ENCODE measurements around the gene MYO18A.

The MYO18A gene

GRCh38 chr17:29051731-29052130 is 128.5 kb downstream of the MYO18A start (continued):
- peak; percentile 72 for TF ChIP-seq PRDM10 (tag by site-specific recombination; IDR thresholded peaks at IDR 0.05)
- TF ChIP-seq REST (tag by site-specific recombination; IDR thresholded peaks at IDR 0.05) = no peak
- TF ChIP-seq ZNF843 (tag by site-specific recombination; IDR thresholded peaks at IDR 0.05) = no peak
- no peak for TF ChIP-seq ZNF624 (tag by site-specific recombination; IDR thresholded peaks at IDR 0.05)
- peak; percentile 78 for TF ChIP-seq EGR2 (tag by site-specific recombination; IDR thresholded peaks at IDR 0.05; ENCODE audit: low read depth)
- TF ChIP-seq ZNF121 (tag by site-specific recombination; IDR thresholded peaks at IDR 0.05) = no peak
- TF ChIP-seq ZNF777 (tag by site-specific recombination; IDR thresholded peaks at IDR 0.05; ENCODE audit: borderline replicate concordance) = no peak
- TF ChIP-seq PRDM1 (tag by site-specific recombination; IDR thresholded peaks at IDR 0.05) = no peak
- TF ChIP-seq REPIN1 (tag by site-specific recombination; IDR thresholded peaks at IDR 0.05; ENCODE audit: low read depth) = no peak
- no peak for TF ChIP-seq ZNF404 (tag by site-specific recombination; IDR thresholded peaks at IDR 0.05)
- TF ChIP-seq ZNF677 (tag by site-specific recombination; IDR thresholded peaks at IDR 0.05) = no peak

- no peak overlapping the region for H3K4me3 ChIP-seq (ENCODE audit: low read depth, low read length)
- POLR2A ChIA-PET = no interaction called here
These were observed 129.0 kb downstream of the MYO18A start for GRCh38 chr17:29051194-29051593.

GRCh38 chr17:29050176-29050575 is 130.0 kb downstream of the MYO18A start:
- no peak overlapping the region for H3K4me3 ChIP-seq (ENCODE audit: low read depth, low read length)
- TF ChIP-seq YY2 (tag by site-specific recombination; IDR thresholded peaks at IDR 0.05) (no peak), ZNF362 (tag by site-specific recombination; IDR thresholded peaks at IDR 0.05) (no peak), ZNF48 (tag by site-specific recombination; IDR thresholded peaks at IDR 0.05) (no peak), ZNF629 (tag by site-specific recombination; IDR thresholded peaks at IDR 0.05) (no peak)
- no peaks in the 10 kb centered on the region for H3K36me3 ChIP-seq (ENCODE audit: control insufficient read depth in 2 of 2, insufficient read depth in 1 of 2, low read length in 2 of 2)
- ChIA-PET CTCF (interaction anchor here (1.8 to 3.2 kb wide), 2 partner anchors 66 to 85 kb away, joined by 7 to 12 read pairs; no protein-coding TSS in a partner anchor), POLR2A (no interaction called here)
- no peaks in the 10 kb centered on the region for H3K9me3 ChIP-seq (ENCODE audit: control insufficient read depth, insufficient read depth, low read depth, low read length)
- peaks cover 8% of the 10 kb centered on the region for H3K4me1 ChIP-seq (ENCODE audit: control insufficient read depth, insufficient read depth, low read length)
- H3K27ac ChIP-seq (ENCODE audit: extremely low read depth, low read depth, low read length) = no peak overlapping the region

More at GRCh38 chr17:29051194-29051593, 129.0 kb downstream of the MYO18A start:
- 0 out of 2 replicates have a peak, but pooled peaks have one; percentile 17 for TF ChIP-seq EGR2 (tag by site-specific recombination; IDR thresholded peaks at IDR 0.05; ENCODE audit: low read depth)
- no peak for TF ChIP-seq ZNF791 (tag by site-specific recombination; IDR thresholded peaks at IDR 0.05)
- H3K9me3 ChIP-seq (ENCODE audit: control insufficient read depth, insufficient read depth, low read depth, low read length) = no peaks in the 10 kb centered on the region
- H3K27ac ChIP-seq (ENCODE audit: extremely low read depth, low read depth, low read length) = no peak overlapping the region
- no peaks in the 10 kb centered on the region for H3K36me3 ChIP-seq (ENCODE audit: control insufficient read depth in 2 of 2, insufficient read depth in 1 of 2, low read length in 2 of 2)
- CTCF ChIA-PET = interaction anchor here (1.8 kb wide), 1 partner anchor 65 kb away, joined by 7 read pairs; no protein-coding TSS in a partner anchor
- peaks cover 8% of the 10 kb centered on the region for H3K4me1 ChIP-seq (ENCODE audit: control insufficient read depth, insufficient read depth, low read length)

Data from HEK293 (cell line).